Ishikawa (cell line): ENCODE results near the gene VWA8.

Experiments
- CEBPB ChIP-seq: IDR thresholded peaks from 2 replicates; pipeline ENCODE4 v1.6.1; 2012
- CREB1 ChIP-seq: IDR thresholded peaks from 2 replicates; pipeline ENCODE4 v1.6.1; 2012; ENCODE audit warnings: low read depth
- EGR1 ChIP-seq: IDR thresholded peaks from 2 replicates; pipeline ENCODE4 v1.6.1; 2012
- EP300 ChIP-seq: IDR thresholded peaks from 2 replicates; pipeline ENCODE4 v1.6.1; 2012; ENCODE audit warnings: borderline replicate concordance
- FOXM1 ChIP-seq: IDR thresholded peaks from 2 replicates; pipeline ENCODE4 v1.6.1; 2012; ENCODE audit warnings: low read depth, borderline replicate concordance
- MAX ChIP-seq: IDR thresholded peaks from 2 replicates; pipeline ENCODE4 v1.6.1; 2012
- NFIC ChIP-seq: IDR thresholded peaks from 2 replicates; pipeline ENCODE4 v1.6.1; 2012
- RAD21 ChIP-seq: IDR thresholded peaks from 2 replicates; pipeline ENCODE4 v1.6.1; 2012; ENCODE audit warnings: low read depth
- TAF1 ChIP-seq: IDR thresholded peaks from 2 replicates; pipeline ENCODE4 v1.6.1; 2012; ENCODE audit warnings: low read depth, mild to moderate bottlenecking
- TCF12 ChIP-seq: IDR thresholded peaks from 2 replicates; pipeline ENCODE4 v1.6.1; 2012; ENCODE audit warnings: low read depth
- TEAD4 ChIP-seq: IDR thresholded peaks from 2 replicates; pipeline ENCODE4 v1.6.1; 2012
- USF1 ChIP-seq: IDR thresholded peaks from 2 replicates; pipeline ENCODE4 v1.6.1; 2012
- YY1 ChIP-seq: IDR thresholded peaks from 2 replicates; pipeline ENCODE4 v1.6.1; 2012; ENCODE audit warnings: low read depth
- ZBTB7A ChIP-seq: IDR thresholded peaks from 2 replicates; pipeline ENCODE4 v1.6.1; 2012; ENCODE audit warnings: low read depth
- TF ChIP-seq, protein P1 (sequence below): IDR thresholded peaks from 2 replicates; pipeline ENCODE4 v1.6.1; 2012; ENCODE audit warnings: low read depth, mild to moderate bottlenecking

Gene VWA8

DNA sequence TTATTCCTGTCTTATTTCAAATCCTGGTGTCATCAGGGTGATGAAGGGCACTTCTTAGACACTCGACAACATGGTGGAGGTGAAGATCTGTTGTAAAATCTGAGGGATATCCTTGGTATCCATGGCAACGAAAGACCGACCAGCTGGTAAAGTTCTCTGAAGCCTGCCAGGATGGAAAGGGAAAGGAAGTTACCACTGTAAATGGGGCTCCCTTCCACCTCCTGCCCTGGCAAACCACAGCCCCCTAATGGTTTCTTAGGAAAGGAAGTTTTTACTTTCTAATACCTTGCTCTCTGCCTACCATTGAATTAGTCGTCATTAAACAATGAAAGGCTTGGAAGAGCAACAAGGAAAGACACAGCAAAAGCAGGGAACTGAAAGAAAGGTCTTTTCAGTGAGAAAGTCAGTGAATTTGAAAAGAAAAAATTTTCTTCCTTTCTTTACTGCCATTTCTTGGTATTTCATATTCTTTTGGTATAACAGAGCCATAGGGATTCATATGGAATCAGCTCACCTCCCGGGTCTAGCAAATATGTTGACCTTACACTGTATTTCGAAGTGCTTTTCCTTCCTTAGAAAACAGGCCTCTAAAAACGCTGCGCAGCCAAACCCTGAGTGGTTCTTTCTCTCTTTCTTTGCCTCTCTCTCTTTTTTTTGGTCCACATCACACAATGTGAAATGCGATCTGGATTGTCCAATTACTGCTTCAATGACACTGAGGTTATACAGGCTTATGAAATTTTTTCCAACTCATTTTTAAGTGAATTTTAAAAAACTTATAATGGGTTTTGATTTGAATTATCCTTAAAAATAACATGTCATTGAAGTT, 392.6 kb downstream of the VWA8 start:
- TF ChIP-seq TEAD4 (no peak), FOXM1 (no peak), RAD21 (no peak), EP300 (no peak), TAF1 (no peak), CEBPB (no peak), MAX (no peak), CREB1 (no peak), EGR1 (no peak), YY1 (no peak), TCF12 (no peak), NFIC (no peak)

- no peak for TF ChIP-seq RAD21
- TF ChIP-seq CREB1, result no peak
- no peak for TF ChIP-seq TAF1
- no peak for TF ChIP-seq MAX
Measured at GRCh38 chr13:41567363-41567762, 393.5 kb downstream of the VWA8 start.

DNA sequence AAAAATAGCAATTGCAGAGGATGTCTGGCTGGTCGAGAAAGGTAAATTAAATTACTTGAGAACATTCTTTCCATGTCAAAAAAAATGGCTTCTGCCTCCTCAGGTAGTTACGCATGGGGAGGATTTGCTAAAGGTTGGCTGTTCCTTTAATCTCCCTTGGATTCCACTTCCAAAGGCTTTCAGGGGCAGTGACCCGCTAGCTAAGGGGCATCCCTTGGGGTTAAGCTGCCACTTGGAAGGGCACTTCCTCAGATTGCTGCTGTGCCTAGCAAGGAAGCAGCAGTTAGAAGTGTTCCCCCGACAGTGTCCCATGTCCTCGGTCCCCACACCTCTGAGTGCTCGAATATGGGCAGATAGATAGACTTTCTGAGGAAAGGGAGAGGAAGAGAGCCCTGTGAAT, 395.1 kb downstream of the VWA8 start:
- TF ChIP-seq EGR1 (no peak), ZBTB7A (no peak), FOXM1 (no peak), EP300 (no peak), TAF1 (no peak), USF1 (no peak), NFIC (no peak), CEBPB (no peak), RAD21 (no peak), YY1 (no peak), TCF12 (no peak), CREB1 (no peak), TEAD4 (no peak), MAX (no peak)
- TF ChIP-seq, protein P1, sequence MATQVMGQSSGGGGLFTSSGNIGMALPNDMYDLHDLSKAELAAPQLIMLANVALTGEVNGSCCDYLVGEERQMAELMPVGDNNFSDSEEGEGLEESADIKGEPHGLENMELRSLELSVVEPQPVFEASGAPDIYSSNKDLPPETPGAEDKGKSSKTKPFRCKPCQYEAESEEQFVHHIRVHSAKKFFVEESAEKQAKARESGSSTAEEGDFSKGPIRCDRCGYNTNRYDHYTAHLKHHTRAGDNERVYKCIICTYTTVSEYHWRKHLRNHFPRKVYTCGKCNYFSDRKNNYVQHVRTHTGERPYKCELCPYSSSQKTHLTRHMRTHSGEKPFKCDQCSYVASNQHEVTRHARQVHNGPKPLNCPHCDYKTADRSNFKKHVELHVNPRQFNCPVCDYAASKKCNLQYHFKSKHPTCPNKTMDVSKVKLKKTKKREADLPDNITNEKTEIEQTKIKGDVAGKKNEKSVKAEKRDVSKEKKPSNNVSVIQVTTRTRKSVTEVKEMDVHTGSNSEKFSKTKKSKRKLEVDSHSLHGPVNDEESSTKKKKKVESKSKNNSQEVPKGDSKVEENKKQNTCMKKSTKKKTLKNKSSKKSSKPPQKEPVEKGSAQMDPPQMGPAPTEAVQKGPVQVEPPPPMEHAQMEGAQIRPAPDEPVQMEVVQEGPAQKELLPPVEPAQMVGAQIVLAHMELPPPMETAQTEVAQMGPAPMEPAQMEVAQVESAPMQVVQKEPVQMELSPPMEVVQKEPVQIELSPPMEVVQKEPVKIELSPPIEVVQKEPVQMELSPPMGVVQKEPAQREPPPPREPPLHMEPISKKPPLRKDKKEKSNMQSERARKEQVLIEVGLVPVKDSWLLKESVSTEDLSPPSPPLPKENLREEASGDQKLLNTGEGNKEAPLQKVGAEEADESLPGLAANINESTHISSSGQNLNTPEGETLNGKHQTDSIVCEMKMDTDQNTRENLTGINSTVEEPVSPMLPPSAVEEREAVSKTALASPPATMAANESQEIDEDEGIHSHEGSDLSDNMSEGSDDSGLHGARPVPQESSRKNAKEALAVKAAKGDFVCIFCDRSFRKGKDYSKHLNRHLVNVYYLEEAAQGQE, result no peak

- TF ChIP-seq, protein P1, result no peak
- no peak for TF ChIP-seq USF1
Measured at GRCh38 chr13:41565216-41565615, 395.7 kb downstream of the VWA8 start.

DNA sequence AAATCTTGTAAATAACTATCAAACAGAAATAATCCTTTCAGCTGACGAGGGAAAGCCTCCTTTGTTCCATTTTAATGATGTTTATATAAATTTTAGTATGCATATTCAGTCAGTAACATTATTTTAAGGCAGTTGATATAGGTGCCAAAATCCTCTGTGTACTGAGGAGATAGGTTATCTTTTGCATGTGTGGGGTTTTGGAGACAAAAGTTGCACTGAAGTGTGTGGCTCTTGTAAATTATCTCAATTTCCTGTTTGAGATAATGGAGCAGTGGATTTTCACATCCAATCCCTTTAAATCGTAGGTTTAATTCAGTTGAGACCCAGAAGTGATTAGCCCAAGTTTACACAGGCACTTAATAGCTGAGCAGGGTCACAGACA, 396.9 kb downstream of the VWA8 start:
- TF ChIP-seq CEBPB, result no peak
- no peak for TF ChIP-seq FOXM1
- TF ChIP-seq MAX, result no peak
- no peak for TF ChIP-seq TCF12
- TF ChIP-seq USF1, result no peak
- no peak for TF ChIP-seq CREB1
- TF ChIP-seq NFIC, result no peak
- TF ChIP-seq, protein P1, result no peak
- no peak for TF ChIP-seq RAD21
- no peak for TF ChIP-seq TAF1
- TF ChIP-seq EP300, result no peak
- TF ChIP-seq ZBTB7A, result no peak
- no peak for TF ChIP-seq TEAD4
- TF ChIP-seq YY1, result no peak
